Skeletal muscle tissue (tissue), 4 donors: ENCODE results near the gene RPS2. TPM values are rescaled to one million over a fixed set of nuclear protein-coding genes. Genes with fewer than 3 reads are reported as not detected.
"Not testable (repeated sequence)": the region's sequence is repeated elsewhere in the genome, so short reads cannot be mapped to it uniquely, and the experiment has no call there.

Experiments used
- H3K27ac ChIP-seq: one replicate; pipeline ENCODE4 v1.7.0; 2013; ENCODE audit warnings: mild to moderate bottlenecking, low read depth, low read length, inconsistent platforms
- H3K27me3 ChIP-seq, 3 donors: one replicate each; pipeline ENCODE4 v1.7.0; 2013; ENCODE audit warnings: low read length in 3 of 3; ENCODE audit not compliant: control insufficient read depth in 3 of 3, insufficient read depth in 3 of 3
- H3K36me3 ChIP-seq, 3 donors: one replicate each; pipeline ENCODE4 v1.7.0; 2013; ENCODE audit warnings: low read length in 3 of 3; ENCODE audit not compliant: control insufficient read depth in 3 of 3, insufficient read depth in 3 of 3
- H3K4me1 ChIP-seq, 3 donors: one replicate each; pipeline ENCODE4 v1.7.0; 2013; ENCODE audit warnings: low read length in 3 of 3, mild to moderate bottlenecking in 3 of 3; ENCODE audit not compliant: control insufficient read depth in 3 of 3, insufficient read depth in 3 of 3
- H3K4me3 ChIP-seq, 3 donors: one replicate each; pipeline ENCODE4 v1.7.0; 2013; ENCODE audit warnings: low read length in 3 of 3
- H3K9ac ChIP-seq, 3 donors: one replicate each; pipeline ENCODE4 v1.7.0; 2013; ENCODE audit warnings: low read length in 3 of 3, mild to moderate bottlenecking in 3 of 3, moderate library complexity in 2 of 3, low read depth in 1 of 3
- H3K9me3 ChIP-seq, 3 donors: one replicate each; pipeline ENCODE4 v1.7.0; 2013; ENCODE audit warnings: low read length in 3 of 3; ENCODE audit not compliant: control insufficient read depth in 3 of 3
- total RNA-seq: library from RNA; depleted of rRNA; stranded (reverse); fragments of >200 nt; gene quantifications from one replicate; pipeline ENCODE4 v1.2.3, GENCODE V29; 2014
- donor health status: Osteomylitis.

The RPS2 gene
- total RNA-seq, 1 donor from 2014 or later, result 3,178 TPM

DNA sequence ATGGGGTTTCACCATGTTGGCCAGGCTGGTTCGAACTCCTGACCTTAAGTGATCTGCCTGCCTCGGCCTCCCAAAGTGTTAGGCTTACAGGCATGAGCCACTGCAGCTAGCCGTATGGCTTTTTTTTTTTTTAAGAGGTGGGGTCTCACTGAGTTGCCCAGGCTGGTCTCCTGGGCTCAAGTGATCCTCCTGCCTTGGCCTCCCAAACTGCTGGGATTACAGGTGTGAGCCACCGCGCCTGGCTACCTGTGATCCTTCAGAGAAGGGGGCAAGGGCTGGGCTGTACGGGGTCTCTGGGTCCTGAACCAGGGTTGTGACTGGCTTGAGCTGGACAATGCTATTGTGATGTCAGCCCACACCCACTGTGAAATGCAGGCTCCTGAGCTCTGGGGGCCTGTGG lies 1.8 kb upstream of the RPS2 start, which contains the start of gene RNF151:
Gene RNF151 (plus strand): TSS at position 397 of the 400 bp plus-strand sequence. CDS start 26 bp downstream, outside the sequence.
- Histone ChIP-seq H3K9me3 (no peaks in the 10 kb centered on the region), H3K27me3 (no peaks in the 10 kb centered on the region), H3K9ac (peak within 1 kb of the TSS; percentile 93 to 99 (median 98)), H3K36me3 (peaks cover 17 to 24% (median 19%) of the 10 kb centered on the region in 3 donors), H3K4me1 (peaks cover 26 to 46% (median 26%) of the 10 kb centered on the region in 3 donors), H3K27ac (peak within 1 kb of the TSS; percentile 98), H3K4me3 (peak within 1 kb of the TSS; percentile 84 to 90 (median 85))

DNA sequence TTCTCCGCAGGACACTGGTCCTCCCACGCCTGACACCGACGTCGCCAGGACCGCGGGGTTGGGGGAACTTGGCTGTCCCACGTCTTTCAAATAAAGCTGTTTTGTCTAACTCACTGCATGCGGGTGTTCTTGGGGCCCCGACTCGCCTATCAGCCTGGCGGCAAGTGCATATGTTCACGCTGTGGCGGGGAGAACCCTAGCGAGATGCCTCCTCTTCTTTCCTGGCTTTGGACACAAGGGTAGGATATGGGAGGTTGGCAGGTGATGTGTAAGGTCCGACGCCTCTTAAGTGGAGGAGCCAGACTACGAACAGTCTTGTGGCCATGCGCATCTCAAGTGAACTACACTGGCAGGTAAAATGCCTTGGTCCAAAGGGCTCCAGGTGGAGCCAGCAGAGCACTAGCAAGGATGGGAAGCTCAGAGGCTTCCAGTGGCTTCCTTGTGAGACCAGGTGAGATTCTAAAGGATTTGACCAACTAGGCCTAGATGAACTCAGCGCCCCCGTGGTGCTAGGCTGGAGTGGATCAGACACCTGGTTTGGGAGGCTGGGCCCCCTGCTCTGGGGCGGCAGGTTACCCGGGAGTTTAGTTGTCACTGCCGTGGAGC lies 873 bp upstream of the RPS2 start:
- Histone ChIP-seq H3K27me3 (no peaks in the 10 kb centered on the region), H3K4me3 (peak overlapping the region; percentile 84 to 90 (median 85)), H3K4me1 (peaks cover 27 to 48% (median 30%) of the 10 kb centered on the region in 3 donors), H3K9me3 (no peaks in the 10 kb centered on the region), H3K9ac (peak overlapping the region; percentile 93 to 99 (median 98)), H3K36me3 (peaks cover 26 to 33% (median 26%) of the 10 kb centered on the region in 3 donors), H3K27ac (peak overlapping the region; percentile 98)

- peaks cover 33 to 56% (median 33%) of the 10 kb centered on the region in 3 donors for H3K4me1 ChIP-seq
- peak overlapping the region; percentile 98 for H3K27ac ChIP-seq
- H3K4me3 ChIP-seq, result peak overlapping the region; percentile 70 to 90 (median 81)
- no peaks in the 10 kb centered on the region for H3K27me3 ChIP-seq
- H3K36me3 ChIP-seq, result peaks cover 26 to 33% (median 26%) of the 10 kb centered on the region in 3 donors
- no peaks in the 10 kb centered on the region for H3K9me3 ChIP-seq
- H3K9ac ChIP-seq, result peak overlapping the region; percentile 73 to 85 (median 84)
These were observed 670 bp downstream of the RPS2 start for GRCh38 chr16:1963806-1964505.

GRCh38 chr16:1962161-1963153 lies 2.2 kb downstream of the RPS2 start:
- not testable (repeated sequence) for H3K27me3 ChIP-seq, H3K9me3 ChIP-seq, H3K4me3 ChIP-seq, H3K27ac ChIP-seq
- Histone ChIP-seq H3K36me3 (peaks cover 26 to 33% (median 26%) of the 10 kb centered on the region in 3 donors), H3K4me1 (peaks cover 33 to 60% (median 38%) of the 10 kb centered on the region in 3 donors), H3K9ac (peak overlapping the region in 1 of 3 donors; percentile 16)

DNA sequence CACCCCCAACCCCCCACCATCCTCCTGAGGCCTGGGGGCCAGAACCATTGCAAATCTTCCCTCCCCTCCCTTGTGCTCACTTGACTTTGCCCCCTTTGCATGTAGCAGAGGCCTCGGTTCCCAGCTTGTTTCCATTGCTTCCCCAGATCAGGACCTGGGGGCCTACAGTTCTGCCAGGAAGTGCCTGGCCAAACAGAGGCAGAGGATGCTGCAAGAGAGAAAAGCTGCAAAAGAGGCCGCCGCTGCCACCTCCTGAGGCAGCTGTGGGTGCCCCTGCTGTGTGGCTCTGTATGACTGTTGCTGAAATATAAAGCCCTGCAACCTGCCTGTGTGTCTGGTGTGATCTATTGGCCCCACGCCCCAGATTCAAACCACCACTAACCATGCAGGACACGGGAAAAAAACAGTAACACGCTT lies 3.0 kb downstream of the RPS2 start:
- no peak overlapping the region for H3K27ac ChIP-seq
- H3K4me3 ChIP-seq, result no peak overlapping the region
- no peak overlapping the region for H3K9ac ChIP-seq
- peaks cover 33 to 55% (median 38%) of the 10 kb centered on the region in 3 donors for H3K4me1 ChIP-seq
- H3K36me3 ChIP-seq, result peaks cover 26 to 33% (median 26%) of the 10 kb centered on the region in 3 donors
- no peaks in the 10 kb centered on the region for H3K27me3 ChIP-seq
- no peaks in the 10 kb centered on the region for H3K9me3 ChIP-seq

GRCh38 chr16:1960665-1961630 lies 3.7 kb downstream of the RPS2 start:
- Histone ChIP-seq H3K36me3 (peaks cover 26 to 33% (median 26%) of the 10 kb centered on the region in 3 donors), H3K9me3 (no peaks in the 10 kb centered on the region), H3K9ac (peak overlapping the region in 2 of 3 donors; percentile 95 to 98), H3K27me3 (no peaks in the 10 kb centered on the region), H3K4me3 (peak overlapping the region; percentile 80 to 94 (median 92)), H3K27ac (no peak overlapping the region), H3K4me1 (peaks cover 32 to 49% (median 37%) of the 10 kb centered on the region in 3 donors)

- peak within 1 kb of the TSS; percentile 95 to 98 (median 96) for H3K9ac ChIP-seq
- H3K4me3 ChIP-seq, result peak within 1 kb of the TSS; percentile 80 to 94 (median 92)
- H3K9me3 ChIP-seq, result no peaks in the 10 kb centered on the region
- peak within 1 kb of the TSS; percentile 82 for H3K27ac ChIP-seq
- peaks cover 30 to 48% (median 35%) of the 10 kb centered on the region in 3 donors for H3K4me1 ChIP-seq
- H3K36me3 ChIP-seq, result peaks cover 26 to 31% (median 26%) of the 10 kb centered on the region in 3 donors
- no peaks in the 10 kb centered on the region for H3K27me3 ChIP-seq
These were observed 5.2 kb downstream of the RPS2 start, which contains the start of gene NDUFB10 for GRCh38 chr16:1959269-1960039. Gene NDUFB10 (plus strand): TSS chr16:1959538. CDS start chr16:1959625, 87 bp downstream.

- Histone ChIP-seq H3K9me3 (no peaks in the 10 kb centered on the region), H3K9ac (peak overlapping the region in 2 of 3 donors; percentile 69 to 98), H3K27me3 (no peaks in the 10 kb centered on the region), H3K27ac (peak overlapping the region; percentile 82), H3K4me3 (peak overlapping the region; percentile 59 to 94 (median 63)), H3K36me3 (peaks cover 24 to 30% (median 26%) of the 10 kb centered on the region in 3 donors), H3K4me1 (peaks cover 31 to 49% (median 32%) of the 10 kb centered on the region in 3 donors)
These were observed 5.8 kb downstream of the RPS2 start for GRCh38 chr16:1958715-1959268.
